Central memory CD4-positive, alpha-beta T cell (primary cell): Measurements from ENCODE around the gene ZNF764.
"Not testable (repeated sequence)": the region's sequence is repeated elsewhere in the genome, so short reads cannot be mapped to it uniquely, and the experiment has no call there.

Experiments used
- DNase-seq: peaks from one replicate; pipeline ENCODE4 v3.0.0; 2022

The ZNF764 gene

DNA sequence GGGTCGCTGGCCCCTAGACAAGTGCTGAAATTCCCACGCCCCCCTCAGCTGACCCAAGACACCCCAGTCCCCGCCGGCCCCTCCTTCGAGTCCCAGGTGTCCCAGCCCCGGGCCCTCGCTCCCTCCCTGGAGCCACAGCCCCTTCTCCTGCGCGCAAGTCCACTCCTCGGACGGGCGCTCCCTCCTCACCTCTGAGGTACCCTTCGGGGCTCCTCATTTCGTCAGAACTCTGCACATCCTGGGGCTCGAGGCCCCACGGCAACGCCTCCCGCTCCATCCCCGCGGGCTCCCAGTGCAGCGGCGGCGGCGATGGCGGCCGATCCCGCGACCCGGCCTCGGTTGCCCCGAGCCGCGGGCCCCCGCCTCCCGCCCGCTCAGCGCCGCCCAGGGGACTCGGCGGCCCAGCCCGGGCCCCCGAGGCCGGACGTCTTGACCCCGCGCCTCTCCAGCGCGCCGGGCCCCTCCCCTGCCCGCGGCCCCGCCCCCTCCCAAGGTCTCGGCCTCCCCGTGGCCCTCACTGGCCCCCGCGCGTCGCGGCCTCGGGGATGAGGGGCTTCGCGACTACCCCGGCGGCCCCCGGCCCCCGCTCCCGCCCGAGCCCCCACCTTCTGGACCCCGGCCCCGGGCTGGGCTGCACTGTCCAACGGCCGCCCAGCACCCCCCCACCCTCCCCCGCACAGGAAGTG lies 31.9 kb downstream of the ZNF764 start, which contains the start of gene ZNF768:
Gene ZNF768, minus strand, starts transcription at position 430 of the 686 bp plus-strand sequence. Its CDS starts 153 bp downstream, at position 277.
- peak; percentile 15 for DNase-seq

DNA sequence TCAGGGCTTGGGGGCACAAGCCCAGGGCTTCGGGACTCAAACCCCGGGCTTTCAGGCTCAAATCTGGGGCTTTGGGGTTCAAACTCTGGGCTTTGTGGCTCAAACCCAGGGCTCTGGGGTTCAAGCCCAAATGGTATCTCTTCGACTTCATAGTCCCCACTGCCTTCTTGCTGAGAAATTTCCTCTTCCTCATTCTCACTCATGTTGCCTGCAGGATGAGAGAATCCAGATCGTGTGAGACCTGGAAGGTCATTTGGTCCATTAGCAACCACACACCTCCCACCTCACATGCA lies 32.4 kb downstream of the ZNF764 start:
- no peak for DNase-seq

DNA sequence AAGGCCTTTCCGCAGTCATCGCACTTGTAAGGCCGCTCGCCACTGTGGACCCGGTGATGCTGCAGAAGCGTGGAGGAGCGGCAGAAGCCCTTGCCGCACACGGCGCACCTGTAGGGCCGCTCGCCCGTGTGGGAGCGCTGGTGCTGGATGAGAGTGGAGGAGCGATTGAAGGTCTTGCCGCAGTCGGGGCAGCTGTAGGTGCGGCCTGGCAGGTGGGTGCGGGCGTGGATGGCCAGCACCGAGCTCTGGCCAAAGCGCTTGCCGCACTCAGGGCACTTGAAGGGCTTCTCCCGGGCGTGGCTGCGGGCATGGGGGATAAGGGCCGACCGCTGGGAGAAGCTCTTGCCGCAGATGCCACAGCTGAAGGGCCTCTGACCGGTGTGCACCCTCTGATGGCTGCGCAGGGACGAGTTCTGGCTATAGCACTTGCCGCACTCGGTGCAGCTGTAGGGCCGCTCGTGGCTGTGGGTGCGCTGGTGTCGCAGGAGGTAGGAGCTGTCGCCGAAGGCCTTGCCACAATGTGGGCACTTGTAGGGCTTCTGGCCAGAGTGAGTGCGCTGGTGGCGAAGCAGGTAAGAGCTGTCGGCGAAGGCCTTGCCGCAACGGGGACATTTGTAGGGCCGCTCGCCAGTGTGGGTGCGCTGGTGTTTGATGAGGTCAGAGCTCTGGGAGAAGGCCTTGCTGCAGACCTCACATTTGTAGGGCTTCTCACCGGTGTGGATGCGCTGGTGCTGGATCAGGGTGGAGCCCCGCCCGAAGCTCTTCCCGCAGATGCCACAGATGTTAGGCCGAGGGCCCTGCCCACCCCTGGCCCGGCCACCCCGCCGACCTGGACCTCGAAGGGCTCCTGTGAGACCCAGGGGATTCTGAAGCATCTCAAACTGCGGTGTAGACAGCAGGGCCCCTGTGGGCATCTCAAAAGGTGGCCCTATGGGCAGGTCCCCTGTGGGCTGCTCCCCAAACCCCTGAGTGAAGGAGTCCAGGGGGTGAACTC lies 33.3 kb downstream of the ZNF764 start:
- DNase-seq = no peak

DNA sequence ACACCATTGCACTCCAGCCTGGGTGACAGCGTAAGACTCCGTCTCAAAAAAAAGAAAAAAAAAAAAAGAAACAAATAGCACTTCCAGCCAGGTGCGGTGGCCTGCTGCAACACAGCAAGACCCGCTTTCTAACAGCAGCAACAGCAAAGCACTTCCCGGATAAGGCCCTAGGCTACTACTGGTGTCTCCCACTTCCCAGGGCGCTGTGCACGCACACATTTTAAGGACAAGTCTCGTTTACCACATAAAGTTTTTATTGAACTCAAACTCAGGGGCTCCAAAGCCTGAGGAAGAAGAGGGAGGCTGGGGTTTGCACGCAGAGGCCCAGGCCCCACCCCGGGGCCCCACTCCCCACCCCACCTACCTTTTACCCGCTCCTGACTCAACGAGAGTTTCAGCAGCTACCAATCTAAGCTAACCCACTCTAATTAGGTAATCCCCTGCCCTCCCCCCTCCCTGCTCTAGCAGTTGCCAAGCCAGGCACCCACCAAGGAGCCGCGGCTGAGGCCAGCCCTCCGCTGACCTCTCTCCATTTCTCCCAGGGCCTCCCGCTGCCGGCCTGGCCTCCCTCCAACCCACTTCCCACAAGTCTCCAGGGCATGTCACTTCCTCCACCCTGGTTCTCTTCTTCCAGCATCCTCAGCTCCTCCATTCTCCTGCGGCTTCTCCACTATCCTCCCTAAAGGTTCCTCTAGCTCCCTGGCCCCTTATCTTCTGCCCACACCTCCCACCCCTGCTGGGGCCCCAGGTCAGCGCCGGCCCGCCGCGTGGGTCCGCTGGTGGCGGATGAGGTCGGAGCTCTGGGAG lies 34.2 kb downstream of the ZNF764 start:
- DNase-seq = no peak

DNA sequence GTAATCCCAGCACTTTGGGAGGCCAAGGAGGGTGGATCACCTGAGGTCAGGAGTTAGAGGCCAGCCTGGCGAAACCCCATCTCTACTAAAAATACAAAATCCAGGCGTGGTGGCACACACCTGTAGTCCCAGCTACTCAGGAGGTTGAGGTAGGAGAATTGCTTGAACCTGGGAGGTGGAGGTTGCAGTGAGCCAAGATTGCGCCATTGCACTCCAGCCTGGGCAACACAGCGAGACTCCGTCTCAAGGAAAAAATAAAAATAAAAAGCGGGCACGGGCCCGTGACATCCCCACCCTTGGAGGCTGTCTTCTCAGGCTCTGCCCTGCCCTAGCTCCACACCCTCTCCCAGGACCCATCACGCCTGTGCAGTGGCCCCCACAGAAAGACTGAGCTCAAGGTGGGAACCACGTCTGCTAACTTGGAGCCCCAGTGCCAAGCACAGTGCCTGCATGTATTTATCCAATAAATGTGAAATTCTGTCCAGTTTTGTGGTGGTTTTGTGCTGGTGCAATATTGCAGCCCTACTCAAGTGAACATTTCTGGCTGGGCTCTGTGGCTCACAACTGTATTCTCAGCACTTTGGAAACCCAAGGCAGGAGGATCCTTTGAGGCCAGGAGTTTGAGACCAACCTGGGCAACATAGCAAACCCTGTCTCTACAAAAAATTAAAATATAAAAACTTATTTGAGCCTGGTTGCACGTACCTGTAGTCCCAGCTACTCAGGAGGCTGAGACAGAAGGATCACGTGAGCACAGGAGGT lies 35.3 kb downstream of the ZNF764 start:
- DNase-seq = not testable (repeated sequence)

DNA sequence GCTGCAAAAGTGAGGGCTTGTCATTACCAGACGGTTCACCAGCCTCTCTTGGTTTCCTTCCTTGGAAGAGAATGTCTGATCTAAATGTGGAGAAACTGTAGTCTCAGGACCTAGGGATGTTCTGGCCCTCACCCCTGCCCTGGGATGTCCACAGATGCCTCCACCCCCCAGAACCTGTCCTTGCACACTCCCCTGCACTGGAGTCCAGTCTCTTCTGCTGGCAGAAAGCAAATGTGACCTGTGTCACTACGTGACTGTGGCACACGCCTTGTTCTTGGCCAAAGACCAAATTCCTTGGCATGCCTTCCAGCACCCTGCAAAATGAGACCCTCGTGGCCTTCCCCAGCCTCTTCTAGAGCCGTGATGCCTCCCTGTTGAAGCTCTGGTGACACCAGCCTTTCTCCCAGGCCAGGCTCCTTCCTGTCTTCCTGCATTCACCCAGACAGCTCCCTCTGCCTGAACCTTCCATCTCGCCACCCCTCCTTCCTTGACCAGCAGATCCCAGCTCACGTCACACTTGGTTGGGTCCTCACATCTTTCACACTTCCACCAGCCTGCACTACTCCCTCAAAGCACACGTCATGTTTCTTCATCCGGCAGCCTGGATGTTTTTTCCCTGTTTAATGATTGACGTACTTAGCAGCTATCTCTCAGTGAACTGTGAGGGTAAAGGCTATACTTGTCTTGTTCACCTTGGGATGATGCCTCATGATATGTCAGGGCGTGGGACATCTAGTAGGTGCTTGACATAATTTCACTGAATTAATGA lies 36.1 kb downstream of the ZNF764 start:
- DNase-seq = no peak

DNA sequence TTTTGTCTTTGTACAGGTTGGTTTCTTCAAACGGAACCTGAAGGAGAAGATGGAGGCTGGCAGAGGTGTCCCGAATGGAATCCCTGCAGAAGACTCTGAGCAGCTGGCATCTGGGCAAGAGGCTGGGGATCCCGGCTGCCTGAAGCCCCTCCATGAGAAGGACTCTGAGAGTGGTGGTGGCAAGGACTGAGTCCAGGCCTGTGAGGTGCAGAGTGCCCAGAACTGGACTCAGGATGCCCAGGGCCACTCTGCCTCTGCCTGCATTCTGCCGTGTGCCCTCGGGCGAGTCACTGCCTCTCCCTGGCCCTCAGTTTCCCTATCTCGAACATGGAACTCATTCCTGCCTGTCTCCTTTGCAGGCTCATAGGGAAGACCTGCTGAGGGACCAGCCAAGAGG lies 36.7 kb downstream of the ZNF764 start:
- DNase-seq = no peak

DNA sequence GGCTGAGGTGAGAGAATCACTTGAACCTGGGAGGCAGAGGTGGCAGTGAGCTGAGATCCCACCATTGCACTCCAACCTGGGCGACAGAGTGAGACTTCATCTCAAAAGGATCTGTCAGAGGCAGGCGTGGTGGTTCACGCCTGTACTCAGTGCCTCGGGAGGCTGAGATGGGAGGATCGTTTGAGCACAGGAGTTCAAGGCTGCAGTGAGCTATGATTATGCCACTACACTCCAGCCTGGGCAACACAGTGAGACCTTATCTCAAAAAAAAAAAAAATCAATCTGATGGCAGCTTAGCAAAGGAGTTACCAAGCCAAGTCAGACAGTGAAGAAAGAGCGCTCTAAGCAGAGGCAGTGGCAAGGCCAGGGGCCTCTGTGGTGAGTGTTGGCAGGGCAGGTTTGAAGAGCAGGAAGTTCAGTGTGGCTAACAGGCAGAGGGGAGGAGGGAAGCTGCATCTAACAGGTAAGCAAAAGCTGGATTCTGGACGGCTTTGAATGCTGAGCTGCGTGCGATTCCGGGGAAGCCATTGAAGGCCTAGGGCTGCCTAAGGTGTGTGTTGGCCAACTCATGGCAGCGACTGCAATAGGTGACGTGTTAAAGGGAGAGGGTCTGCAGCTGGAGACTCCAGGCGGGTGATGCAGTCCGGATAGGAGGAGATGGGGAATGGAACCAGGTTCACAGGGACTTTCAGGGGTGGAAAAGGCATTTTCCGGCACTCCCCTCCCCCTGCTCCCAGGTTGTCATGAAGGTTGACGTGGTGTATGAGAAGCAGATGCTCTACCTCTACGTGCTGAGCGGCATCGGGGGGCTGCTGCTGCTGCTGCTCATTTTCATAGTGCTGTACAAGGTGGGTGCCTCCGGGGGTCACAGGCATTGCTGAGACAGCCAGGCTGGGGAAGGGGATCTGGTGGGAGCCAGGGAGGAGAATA lies 38.8 kb downstream of the ZNF764 start:
- no peak for DNase-seq

DNA sequence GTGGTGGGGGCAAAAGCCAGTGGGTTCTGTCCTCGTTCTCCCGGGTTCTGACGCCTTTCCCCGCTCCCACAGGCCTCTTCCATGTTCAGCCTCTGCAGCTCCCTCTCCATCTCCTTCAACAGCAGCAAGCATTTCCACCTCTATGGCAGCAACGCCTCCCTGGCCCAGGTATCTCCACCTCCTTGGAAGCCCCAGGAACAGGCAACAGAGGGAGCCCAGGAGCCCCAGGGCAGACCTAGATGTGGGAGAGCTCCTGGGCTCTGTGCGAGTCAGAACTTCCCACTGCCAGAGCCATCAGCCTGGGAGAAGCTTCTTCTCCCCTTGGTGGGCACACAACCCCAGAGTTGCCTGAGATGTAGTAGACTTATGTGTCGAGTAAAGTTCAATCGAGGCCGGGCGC lies 39.6 kb downstream of the ZNF764 start:
- no peak for DNase-seq

DNA sequence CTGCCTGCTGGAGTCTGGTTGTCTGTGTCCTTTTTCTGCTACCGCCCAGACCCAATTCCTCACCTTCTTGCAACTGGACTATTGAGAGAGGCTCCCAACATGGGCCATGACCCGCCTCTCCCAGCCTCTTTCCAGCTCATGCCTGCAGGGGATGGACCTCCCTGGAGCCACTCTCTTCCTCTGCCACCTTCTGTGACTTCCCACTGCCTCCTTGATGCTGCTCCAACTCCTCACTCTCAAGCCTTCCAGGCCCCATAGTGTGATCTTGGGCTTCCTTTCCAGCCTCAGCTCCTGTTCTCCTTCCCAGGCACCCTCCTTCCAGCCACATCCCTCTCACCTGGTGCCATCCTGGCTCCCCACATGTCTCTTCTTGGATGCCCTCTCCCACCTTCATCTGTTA lies 42.9 kb downstream of the ZNF764 start:
- DNase-seq = no peak

DNA sequence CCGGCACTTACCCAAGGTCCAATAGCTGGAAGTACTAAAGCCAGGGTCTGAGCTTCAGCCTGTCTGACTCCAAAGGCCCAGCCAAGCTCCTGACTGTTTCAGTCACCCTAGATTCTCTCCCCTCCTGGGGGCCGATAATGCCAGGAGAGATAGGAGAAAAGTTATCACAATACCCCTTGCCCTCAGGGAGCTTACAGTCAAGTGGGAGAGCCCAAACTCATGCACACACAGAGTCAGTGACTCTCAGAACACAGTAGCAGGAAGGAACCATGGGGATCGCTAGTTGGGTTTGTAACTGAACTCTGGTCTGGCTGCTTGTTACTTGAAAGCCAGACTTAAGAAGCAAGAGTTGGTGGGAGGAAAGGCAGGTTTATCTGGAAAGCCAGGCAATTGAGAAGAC lies 46.7 kb downstream of the ZNF764 start:
- no peak for DNase-seq

DNA sequence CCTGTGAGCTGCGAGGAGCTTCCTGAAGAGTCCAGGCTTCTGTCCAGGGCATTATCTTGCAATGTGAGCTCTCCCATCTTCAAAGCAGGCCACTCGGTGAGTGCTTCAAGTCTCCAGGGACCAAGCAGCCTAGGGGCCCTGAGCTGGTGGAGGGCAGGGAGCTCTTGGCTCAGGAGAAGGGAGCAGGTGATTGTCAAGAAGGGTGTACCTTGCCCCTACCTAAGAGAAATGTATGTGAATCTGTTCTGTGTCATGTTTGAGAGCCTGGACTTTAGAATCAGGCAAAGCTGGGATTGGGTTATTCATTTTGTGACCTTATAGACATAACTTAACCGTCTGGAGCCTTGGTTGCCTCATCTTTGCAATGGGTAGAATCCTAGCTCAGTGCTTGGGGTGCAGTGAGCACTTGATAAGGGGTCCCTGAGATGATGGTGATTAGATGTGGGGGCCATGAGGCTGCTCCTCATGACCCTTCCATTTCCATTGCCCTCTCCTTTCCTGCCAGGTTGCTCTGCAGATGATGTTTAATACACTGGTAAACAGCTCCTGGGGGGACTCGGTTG lies 47.7 kb downstream of the ZNF764 start:
- DNase-seq = no peak

DNA sequence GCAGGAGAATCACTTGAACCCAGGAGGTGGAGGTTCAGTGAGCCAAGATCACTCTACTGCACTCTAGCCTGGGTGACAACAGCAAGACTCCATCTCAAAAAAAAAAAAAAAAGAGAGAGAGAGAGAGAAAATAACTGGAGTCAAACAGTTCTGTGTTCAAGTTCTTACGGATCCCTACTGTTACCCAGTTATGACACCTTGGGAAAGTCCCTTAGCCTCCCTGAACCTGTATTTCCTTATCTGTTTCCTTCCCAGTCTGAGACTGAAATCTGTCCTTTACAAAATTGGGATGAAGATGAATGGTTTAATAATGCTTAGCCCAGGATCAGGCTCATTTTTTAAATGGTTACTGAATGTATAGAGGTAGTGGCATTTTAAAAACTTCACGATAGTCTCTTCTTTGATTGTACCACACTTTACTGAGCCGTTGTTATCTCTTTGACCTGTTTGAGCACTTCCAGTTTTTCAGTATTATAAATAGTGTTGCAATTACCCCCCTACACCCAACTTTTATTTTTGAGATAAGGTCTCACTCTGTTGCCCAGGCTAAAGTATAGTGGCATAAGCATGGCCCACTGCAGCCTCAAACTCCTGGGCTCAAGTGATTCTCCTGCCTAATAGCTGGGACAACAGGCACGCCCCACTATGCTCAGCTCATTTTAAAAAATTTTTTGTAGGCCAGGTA lies 49.0 kb downstream of the ZNF764 start:
- no peak for DNase-seq
